ENCODE data around the gene SLC25A11. TPM values are rescaled to one million over a fixed set of nuclear protein-coding genes. Genes with fewer than 3 reads are reported as not detected.

The SLC25A11 gene
- total RNA-seq, 1 donor from 2014 or later, result 45.7 TPM

DNA sequence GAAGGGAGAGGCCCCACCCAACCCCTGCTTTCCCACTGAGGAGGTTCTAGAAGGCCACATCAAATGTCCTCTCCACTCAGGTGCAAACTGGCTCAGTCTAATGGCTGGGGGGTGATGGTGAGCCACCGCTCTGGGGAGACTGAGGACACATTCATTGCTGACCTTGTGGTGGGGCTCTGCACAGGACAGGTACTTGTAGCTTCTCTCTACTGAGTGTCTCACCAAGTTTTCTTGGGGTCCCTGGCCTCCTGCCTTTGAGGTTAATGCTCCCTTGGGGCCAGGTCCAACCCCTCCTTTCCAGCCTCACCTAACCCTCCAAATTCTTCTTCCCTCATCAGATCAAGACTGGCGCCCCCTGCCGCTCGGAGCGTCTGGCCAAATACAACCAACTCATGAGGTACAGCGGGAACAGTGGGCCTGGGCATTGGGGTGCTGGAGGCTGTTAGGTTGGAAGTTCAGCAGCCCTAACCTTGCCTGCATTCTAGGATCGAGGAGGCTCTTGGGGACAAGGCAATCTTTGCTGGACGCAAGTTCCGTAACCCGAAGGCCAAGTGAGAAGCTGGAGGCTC lies 16.7 kb upstream of the SLC25A11 start:
- Histone ChIP-seq H3K4me1 (peaks cover 5% of the 10 kb centered on the region), H3K27me3 (no peaks in the 10 kb centered on the region), H3K4me3 (no peak overlapping the region), H3K9me3 (no peaks in the 10 kb centered on the region), H3K36me3 (peaks cover 0 to 20% of the 10 kb centered on the region in 2 donors), H3K27ac (no peak overlapping the region)
- DNase-seq (ENCODE audit: extremely low spot score in 2 of 2), result no peak
- TF ChIP-seq POLR2AphosphoS5 (IDR thresholded peaks at IDR 0.05; ENCODE audit: insufficient read depth in 1 of 2, low read depth in 1 of 2), result no peak
- TF ChIP-seq, protein P1, sequence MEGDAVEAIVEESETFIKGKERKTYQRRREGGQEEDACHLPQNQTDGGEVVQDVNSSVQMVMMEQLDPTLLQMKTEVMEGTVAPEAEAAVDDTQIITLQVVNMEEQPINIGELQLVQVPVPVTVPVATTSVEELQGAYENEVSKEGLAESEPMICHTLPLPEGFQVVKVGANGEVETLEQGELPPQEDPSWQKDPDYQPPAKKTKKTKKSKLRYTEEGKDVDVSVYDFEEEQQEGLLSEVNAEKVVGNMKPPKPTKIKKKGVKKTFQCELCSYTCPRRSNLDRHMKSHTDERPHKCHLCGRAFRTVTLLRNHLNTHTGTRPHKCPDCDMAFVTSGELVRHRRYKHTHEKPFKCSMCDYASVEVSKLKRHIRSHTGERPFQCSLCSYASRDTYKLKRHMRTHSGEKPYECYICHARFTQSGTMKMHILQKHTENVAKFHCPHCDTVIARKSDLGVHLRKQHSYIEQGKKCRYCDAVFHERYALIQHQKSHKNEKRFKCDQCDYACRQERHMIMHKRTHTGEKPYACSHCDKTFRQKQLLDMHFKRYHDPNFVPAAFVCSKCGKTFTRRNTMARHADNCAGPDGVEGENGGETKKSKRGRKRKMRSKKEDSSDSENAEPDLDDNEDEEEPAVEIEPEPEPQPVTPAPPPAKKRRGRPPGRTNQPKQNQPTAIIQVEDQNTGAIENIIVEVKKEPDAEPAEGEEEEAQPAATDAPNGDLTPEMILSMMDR (IDR thresholded peaks at IDR 0.05), result no peak
- TF ChIP-seq POLR2A (IDR thresholded peaks at IDR 0.05), result no peak
- intact Hi-C loops (cut with DNase I), result no loop called here

DNA sequence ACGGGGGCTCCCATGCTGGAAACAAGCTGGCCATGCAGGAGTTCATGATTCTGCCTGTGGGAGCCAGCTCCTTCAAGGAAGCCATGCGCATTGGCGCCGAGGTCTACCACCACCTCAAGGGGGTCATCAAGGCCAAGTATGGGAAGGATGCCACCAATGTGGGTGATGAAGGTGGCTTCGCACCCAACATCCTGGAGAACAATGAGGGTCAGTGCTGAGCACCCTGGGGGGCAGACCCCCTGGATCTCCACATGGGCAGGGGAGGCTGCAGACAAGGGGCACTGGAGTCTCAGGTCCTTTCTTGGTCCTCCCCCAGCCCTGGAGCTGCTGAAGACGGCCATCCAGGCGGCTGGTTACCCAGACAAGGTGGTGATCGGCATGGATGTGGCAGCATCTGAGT lies 15.2 kb upstream of the SLC25A11 start:
- no peak overlapping the region for H3K4me3 ChIP-seq
- H3K27me3 ChIP-seq, result no peaks in the 10 kb centered on the region
- H3K27ac ChIP-seq, result no peak overlapping the region
- TF ChIP-seq POLR2A (IDR thresholded peaks at IDR 0.05), result no peak
- TF ChIP-seq, protein P1 (IDR thresholded peaks at IDR 0.05), result no peak
- H3K9me3 ChIP-seq, result no peaks in the 10 kb centered on the region
- intact Hi-C loops (cut with DNase I), result no loop called here
- peaks cover 11% of the 10 kb centered on the region for H3K4me1 ChIP-seq
- no peak for DNase-seq (ENCODE audit: extremely low spot score in 2 of 2)
- H3K36me3 ChIP-seq, result peaks cover 0 to 18% of the 10 kb centered on the region in 2 donors

DNA sequence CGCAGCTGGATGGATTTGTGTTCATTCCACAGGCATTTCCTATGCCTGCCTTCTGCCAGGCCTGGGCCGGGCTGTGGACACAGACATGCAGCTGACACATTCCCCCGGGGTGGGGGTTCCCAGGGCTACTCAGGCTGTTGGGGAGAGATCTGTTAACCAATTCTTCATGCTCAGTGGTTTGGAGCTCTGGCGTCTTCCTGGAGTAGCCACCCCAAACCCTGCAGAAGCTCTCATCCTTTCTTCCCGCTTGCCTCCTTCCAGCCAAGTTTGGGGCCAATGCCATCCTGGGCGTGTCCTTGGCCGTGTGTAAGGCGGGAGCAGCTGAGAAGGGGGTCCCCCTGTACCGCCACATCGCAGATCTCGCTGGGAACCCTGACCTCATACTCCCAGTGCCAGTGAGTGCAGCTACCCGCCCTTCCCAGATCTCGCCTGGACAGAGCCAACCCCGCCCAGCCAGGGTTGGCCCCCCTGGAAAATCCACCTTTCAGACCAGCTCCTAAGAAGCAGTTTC lies 13.7 kb upstream of the SLC25A11 start:
- DNase-seq (ENCODE audit: extremely low spot score in 2 of 2), result no peak
- TF ChIP-seq POLR2AphosphoS5 (IDR thresholded peaks at IDR 0.05; ENCODE audit: insufficient read depth in 1 of 2, low read depth in 1 of 2) (no peak), POLR2A (IDR thresholded peaks at IDR 0.05) (no peak)
- Histone ChIP-seq H3K9me3 (no peaks in the 10 kb centered on the region), H3K4me1 (peaks cover 13% of the 10 kb centered on the region), H3K27ac (no peak overlapping the region), H3K4me3 (no peak overlapping the region), H3K27me3 (no peaks in the 10 kb centered on the region), H3K36me3 (peaks cover 0 to 2% of the 10 kb centered on the region in 2 donors)
- intact Hi-C loops (cut with DNase I), result no loop called here

DNA sequence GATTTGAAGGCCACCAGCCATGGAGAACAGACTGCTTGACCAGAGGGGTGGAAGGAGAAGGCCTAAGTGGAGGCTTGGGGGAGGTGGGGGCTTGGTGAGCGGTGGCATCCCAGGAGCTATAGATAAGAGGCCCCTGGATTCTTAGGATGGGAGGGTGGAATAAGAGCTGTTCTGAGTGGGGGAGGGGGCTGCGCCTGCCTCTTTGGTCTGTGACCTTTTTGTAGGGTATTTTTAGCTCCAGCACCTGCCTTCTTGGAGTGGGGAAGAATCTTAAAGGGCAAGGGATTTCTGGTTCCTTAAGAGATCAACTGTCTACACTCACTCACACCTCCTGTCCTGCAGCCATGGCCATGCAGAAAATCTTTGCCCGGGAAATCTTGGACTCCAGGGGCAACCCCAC lies 11.6 kb upstream of the SLC25A11 start:
- Histone ChIP-seq H3K27ac (no peak overlapping the region), H3K27me3 (no peaks in the 10 kb centered on the region), H3K9me3 (no peaks in the 10 kb centered on the region), H3K36me3 (peaks cover 0 to 3% of the 10 kb centered on the region in 2 donors), H3K4me1 (peaks cover 21% of the 10 kb centered on the region), H3K4me3 (no peak overlapping the region)
- no peak for TF ChIP-seq POLR2AphosphoS5 (IDR thresholded peaks at IDR 0.05; ENCODE audit: insufficient read depth in 1 of 2, low read depth in 1 of 2)
- TF ChIP-seq POLR2A (IDR thresholded peaks at IDR 0.05), result no peak
- TF ChIP-seq, protein P1 (IDR thresholded peaks at IDR 0.05), result no peak
- intact Hi-C loops (cut with DNase I), result no loop called here
- DNase-seq (ENCODE audit: extremely low spot score in 2 of 2), result no peak

DNA sequence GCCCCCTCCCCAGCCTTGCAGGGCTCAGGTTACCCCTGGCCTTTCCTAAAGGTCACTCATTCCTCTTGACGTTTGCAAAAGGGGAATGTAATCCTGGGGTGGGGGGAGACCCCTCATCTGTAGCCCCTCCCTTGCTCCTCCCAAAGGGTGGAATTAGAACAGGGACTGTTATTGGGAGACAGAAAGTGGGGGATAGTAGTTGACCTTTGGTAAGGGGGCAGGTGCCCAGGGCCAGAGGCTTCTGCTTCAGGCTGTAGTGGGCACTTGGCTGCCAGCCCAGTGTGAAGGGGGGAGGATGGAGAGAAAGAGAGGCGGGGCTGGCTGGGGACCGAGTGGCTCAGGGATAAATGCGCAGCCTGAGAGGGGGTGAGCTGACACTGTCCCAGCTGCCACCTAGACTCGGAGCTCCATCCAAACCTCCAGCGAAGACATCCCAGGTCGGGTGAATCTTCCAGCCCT lies 10.9 kb upstream of the SLC25A11 start, which contains the start of gene ENO3:
Gene ENO3, plus strand, starts transcription at position 374 of the 459 bp plus-strand sequence. CDS start 711 bp downstream, outside the sequence.
- Histone ChIP-seq H3K27ac (peak within 1 kb of the TSS; percentile 95), H3K4me3 (peak within 1 kb of the TSS; percentile 91 to 99), H3K27me3 (no peaks in the 10 kb centered on the region), H3K36me3 (peaks cover 0 to 10% of the 10 kb centered on the region in 2 donors), H3K9me3 (no peaks in the 10 kb centered on the region), H3K4me1 (peaks cover 28% of the 10 kb centered on the region)
- TF ChIP-seq POLR2A (IDR thresholded peaks at IDR 0.05), result no peak
- no peak for TF ChIP-seq POLR2AphosphoS5 (IDR thresholded peaks at IDR 0.05; ENCODE audit: insufficient read depth in 1 of 2, low read depth in 1 of 2)
- TF ChIP-seq, protein P1 (IDR thresholded peaks at IDR 0.05), result no peak
- no peak for DNase-seq (ENCODE audit: extremely low spot score in 2 of 2)
- intact Hi-C loops (cut with DNase I), result no loop called here

All from vagina (tissue), 2 donors.